ENCODE data around the gene ACTR5. TPM values are rescaled to one million over a fixed set of nuclear protein-coding genes. Genes with fewer than 3 reads are reported as not detected.

Gene ACTR5
- total and polyA plus RNA-seq, 2 donors (not counting 3 experiments of a cell fraction or from before 2014, with no cell fraction given): 8.8 to 11.3 TPM

GRCh38 chr20:38726804-38727606 is 21.3 kb upstream of the ACTR5 start:
- dilution Hi-C loops (cut with MboI; ENCODE audit: extremely low pct_ligation_motif_present, low sequenced_read_pairs) (no loop called here), intact Hi-C loops (cut with micrococcal nuclease) (loop anchor here (1.0 to 2.0 kb wide), 7 partner anchors 24 to 322 kb away; partner anchors contain the start of gene PPP1R16B)
- no peaks in the 10 kb centered on the region for H3K9me1 ChIP-seq (replicated peaks; ENCODE audit: control insufficient read depth, extremely low read depth, insufficient read depth, low read length)
- peaks cover 89 to 94% of the 10 kb centered on the region in 2 experiments for H3K27me3 ChIP-seq (ENCODE audit: control insufficient read depth in 2 of 2, insufficient read depth in 2 of 2, low read length in 2 of 2)
- no peaks in the 10 kb centered on the region for H3K79me2 ChIP-seq (ENCODE audit: control insufficient read depth, insufficient read depth, low read length)
- BruUV-seq (replicated peaks): no TSS peak
- no peaks in the 10 kb centered on the region for H4K20me1 ChIP-seq (replicated peaks; ENCODE audit: control insufficient read depth, extremely low read depth, insufficient read depth, low read length)
- no peak overlapping the region for H3K4me2 ChIP-seq (ENCODE audit: insufficient read depth, low read length)
- CTCF ChIA-PET: interaction anchor here (0.9 to 4.5 kb wide), 14 partner anchors 24 to 323 kb away, joined by 3 to 37 read pairs (median 4); no protein-coding TSS in a partner anchor
- no peaks in the 10 kb centered on the region for H3K36me3 ChIP-seq (ENCODE audit: control insufficient read depth in 2 of 2, extremely low read depth in 1 of 2, insufficient read depth in 2 of 2, low read length in 2 of 2)
- no peak overlapping the region for H3K9ac ChIP-seq (replicated peaks; ENCODE audit: extremely low read depth, insufficient read depth, low read length)
- DNase-seq (ENCODE audit: low read depth, low spot score) (peak; percentile 31), FAIRE-seq (peak; percentile 73)
- no peaks in the 10 kb centered on the region for H3K9me3 ChIP-seq (replicated peaks; ENCODE audit: control insufficient read depth, insufficient read depth, low read length)
- H3K4me3 ChIP-seq (replicated peaks in 1 of 3; ENCODE audit: insufficient read depth in 1 of 3, low read depth in 1 of 3, low read length in 3 of 3): no peak overlapping the region
- TF ChIP-seq JUN (IDR thresholded peaks at IDR 0.05; ENCODE audit: borderline replicate concordance, insufficient read depth, insufficient read length, low read depth): no peak
- peak; percentile 66 for TF ChIP-seq EZH2 (IDR thresholded peaks at IDR 0.05; ENCODE audit: borderline replicate concordance, low read depth, low read length, severe bottlenecking)
- TF ChIP-seq CTCF (IDR thresholded peaks at IDR 0.05; ENCODE audit: extremely low read depth in 1 of 2, insufficient read depth in 1 of 2, low read depth in 1 of 2, low read length in 2 of 2): peak; percentile 39 to 64
- peaks cover 6% of the 10 kb centered on the region for H3K4me1 ChIP-seq (ENCODE audit: control insufficient read depth, extremely low read depth, insufficient read depth, low read length)
- no peak overlapping the region for H3K27ac ChIP-seq (ENCODE audit: insufficient read depth, low read depth, low read length)
- peak overlapping the region; percentile 1 for H2AFZ ChIP-seq (ENCODE audit: low read depth, low read length)
- POLR2A ChIA-PET: no interaction called here
